HG02970 (cell line): ENCODE results near the gene PDE4D.
A peak's percentile ranks its signal among the peaks of the same experiment; 100 is the strongest.

ENCODE experiments used
- ATAC-seq: cut with Tn5 transposase; IDR thresholded peaks from one replicate; pipeline ENCODE4 v1.9.1; 2021; ENCODE audit warnings: mild to moderate bottlenecking, moderate library complexity, moderate number of reproducible peaks; ENCODE audit not compliant: unreplicated experiment, low FRiP score

Gene PDE4D

DNA sequence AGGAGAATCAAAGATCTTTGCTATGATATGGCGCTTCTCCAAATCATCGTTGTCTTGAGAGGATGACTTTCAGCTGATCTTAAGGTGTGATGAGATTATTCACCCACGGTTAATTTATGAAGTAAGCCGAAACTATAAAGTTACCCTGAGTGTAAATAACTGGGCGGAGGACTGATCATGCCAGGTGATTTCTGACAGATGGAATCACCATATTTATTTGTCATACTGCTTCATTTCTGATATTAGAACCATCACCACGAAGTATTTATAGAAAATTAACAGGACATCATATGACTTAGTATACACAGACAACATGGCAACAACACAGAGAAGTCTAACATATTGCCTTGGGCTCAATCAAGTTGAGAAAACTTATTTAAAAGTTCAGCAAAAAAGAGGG lies 708.8 kb downstream of the PDE4D start:
- ATAC-seq, result no peak

DNA sequence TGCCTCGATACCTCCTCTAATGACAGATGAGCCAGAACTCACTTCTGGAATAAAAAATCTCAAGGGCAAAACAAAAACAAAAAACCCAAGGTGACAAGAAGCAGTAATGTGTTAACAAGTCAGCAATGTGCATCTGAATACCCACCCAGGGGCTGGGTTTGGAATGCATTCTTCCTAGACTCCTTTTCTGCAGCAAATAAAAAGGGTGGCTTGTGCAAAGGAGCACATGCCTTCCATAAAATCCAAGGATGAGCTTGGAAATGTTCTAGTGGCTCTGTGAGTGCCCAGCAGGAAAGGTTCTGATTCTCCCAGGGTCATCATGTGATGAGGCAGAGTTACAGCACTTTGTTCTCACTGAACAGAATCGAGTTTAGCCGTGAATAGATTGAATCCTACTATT lies 710.8 kb downstream of the PDE4D start:
- ATAC-seq, result no peak

DNA sequence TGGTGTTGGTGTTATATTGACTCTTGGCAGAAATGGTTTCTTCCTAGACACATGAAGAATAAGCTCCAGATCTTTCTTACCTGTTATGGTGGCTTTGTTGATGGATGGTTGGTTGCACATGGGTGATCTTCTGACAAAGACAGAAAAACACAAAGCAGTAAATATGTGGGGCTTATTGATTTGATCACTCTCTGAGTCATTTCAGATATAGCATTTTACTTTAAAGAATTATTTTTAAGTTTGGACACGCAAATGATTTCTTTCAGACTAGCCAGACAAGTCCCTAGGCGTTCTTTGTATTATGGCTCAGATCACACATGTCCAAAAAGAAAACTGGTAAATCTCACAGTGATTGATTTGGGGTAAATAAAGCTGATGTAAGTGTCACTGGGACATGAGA lies 713.0 kb downstream of the PDE4D start:
- ATAC-seq, result peak; percentile 72

DNA sequence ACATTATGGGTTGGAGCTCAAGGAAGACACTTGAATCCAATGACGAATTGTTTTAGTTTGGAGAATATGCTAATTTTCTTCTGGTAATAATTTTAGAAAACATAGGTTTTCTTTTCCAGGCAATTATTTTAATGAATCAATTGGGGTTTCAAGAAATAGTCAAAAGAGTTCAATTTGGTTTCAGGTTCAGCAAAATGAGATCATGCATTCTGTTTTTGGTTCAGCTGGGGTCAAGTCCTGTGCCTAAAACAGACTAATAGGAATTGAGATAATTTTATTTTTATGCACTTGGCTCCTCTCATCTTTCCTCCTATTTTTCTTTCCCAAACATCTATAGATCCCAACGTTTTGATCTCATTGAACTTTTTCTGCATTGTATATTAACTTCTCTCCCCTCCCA lies 713.8 kb downstream of the PDE4D start:
- no peak for ATAC-seq

DNA sequence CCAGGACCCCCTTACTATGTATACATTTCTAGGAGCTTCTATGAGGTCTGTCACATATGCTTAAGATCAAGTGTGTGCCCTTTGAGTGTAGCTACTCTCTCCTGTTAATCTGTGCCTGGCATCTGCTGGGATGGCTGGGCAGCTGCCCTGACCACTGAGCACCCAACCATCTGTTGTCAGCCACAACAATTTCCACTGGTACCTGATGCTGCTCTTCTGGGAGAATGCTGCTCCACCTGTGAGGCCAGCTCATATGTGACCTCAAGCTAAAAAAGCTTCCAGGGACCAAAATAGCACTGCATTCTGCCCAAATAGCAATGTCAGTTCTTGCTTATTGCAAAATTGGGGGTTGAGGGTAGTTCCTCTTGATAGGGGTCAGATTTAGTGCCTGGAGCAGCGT lies 715.0 kb downstream of the PDE4D start:
- ATAC-seq, result no peak

DNA sequence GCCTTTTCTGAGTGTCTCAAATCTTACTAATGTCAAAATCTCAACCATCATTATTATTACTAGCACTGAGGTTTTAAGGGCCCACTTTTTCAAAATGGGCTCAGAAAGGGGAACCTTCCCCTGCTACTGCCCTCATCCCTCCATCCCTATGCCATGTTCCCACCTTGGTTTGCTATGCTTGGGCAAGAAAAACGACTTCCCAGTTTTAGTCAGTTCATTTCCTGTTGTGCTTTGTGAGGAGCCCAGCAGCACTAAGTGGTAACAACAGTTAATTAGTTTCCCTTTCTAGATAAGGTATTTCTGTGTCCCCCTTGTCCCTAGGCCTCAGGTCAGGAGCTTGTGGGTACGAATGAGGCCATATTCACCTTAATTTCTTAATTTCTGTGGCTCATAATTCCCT lies 715.5 kb downstream of the PDE4D start:
- no peak for ATAC-seq

DNA sequence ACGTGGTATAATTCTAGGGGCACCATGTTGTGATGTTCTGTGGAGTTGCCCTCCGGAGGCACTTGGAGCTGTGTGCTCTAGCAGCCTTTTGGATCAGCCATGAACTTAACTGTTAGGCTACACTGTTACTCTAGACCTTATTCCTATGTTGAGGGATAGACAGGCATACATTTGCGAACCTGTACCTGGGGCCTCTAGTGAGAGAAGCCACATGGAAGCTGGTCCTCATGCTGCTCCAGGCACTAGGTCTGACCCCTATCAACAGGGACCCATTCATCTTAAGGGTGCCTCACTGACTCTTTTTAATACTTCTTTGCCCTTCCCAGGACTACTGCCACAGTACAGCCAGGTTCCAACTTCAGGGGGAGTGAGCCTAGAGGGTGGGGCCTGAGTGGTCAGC lies 715.9 kb downstream of the PDE4D start:
- ATAC-seq, result no peak

DNA sequence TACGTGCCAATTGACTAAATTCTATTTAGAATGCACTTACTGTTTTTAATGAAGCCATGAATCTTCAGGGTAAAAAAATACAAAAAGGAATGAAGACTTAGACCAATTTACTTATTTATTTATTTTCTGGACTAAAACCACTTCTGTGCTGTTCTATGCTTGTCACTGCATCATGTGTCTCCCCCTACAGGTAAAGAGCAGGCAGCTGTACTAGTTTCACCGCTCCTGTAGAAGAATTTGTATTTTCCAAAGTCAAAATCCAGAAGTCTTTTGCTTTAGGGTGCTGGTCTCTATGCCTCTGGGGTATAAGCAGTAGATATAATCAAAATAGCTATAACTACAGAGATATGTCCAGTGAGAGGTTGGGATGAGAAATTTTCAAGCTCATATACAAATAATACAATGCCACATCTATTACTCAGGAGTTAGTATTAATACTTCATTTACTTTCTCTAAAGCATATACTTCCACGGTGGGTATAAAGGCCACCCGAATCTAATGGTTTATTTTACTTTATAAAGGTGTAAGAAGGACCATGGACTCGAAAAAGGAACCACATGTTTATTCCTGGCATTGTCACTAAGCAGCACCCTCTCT lies 719.2 kb downstream of the PDE4D start:
- ATAC-seq, result no peak

DNA sequence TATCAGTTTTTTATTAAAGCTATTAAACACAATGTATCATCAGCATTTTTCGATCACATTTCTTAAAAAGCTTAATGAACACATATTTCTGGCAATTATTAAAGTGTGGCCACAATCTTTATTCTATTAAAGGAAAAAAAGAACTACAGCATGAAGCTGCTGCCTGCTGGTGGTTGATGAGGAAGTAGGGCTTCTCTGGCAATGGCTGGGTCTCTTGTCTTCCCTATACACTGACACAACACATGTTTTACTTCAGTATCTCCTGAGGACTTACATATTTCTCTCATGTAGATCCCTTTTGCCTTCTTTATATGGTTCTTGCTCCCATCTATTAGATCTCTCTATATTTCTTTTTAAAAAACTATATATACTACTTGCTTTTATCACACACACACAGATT lies 719.9 kb downstream of the PDE4D start:
- ATAC-seq, result no peak

DNA sequence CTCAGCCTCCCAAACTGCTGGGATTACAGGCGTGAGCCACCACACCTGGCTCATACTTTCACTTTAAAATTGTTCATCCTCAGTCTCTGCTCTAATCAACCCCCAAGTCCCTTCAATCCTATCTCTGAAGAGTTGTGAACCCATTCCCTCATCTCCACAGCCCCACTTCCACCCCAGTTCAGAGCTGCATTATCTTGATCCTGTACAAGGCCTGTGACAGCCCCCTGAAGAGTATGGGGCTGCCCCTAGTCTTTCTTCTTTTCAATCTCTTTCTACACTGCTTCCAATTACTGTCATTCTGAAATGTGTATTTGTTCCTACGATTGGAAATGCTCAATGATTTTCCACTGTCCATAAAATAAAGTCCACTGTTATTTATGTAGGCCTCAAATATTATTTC lies 722.4 kb downstream of the PDE4D start:
- ATAC-seq, result no peak

DNA sequence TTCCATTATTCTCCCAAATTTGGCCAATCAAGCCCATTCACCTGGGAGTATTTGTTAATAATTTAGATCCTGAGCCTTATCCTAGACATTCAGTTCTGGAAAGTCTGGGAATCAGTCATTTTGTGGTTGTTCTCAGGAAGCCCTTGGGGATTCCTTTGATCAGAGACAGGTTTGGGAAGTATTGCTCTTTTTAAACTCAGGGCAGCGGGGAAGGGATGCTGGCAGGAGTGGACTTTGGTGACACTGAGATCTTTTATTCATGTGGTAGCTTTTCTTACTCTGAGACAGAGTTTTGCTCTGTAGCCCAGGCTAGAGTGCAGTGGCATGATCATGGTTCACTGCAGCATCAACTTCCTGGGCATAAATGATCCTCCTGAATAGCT lies 723.8 kb downstream of the PDE4D start:
- no peak for ATAC-seq

DNA sequence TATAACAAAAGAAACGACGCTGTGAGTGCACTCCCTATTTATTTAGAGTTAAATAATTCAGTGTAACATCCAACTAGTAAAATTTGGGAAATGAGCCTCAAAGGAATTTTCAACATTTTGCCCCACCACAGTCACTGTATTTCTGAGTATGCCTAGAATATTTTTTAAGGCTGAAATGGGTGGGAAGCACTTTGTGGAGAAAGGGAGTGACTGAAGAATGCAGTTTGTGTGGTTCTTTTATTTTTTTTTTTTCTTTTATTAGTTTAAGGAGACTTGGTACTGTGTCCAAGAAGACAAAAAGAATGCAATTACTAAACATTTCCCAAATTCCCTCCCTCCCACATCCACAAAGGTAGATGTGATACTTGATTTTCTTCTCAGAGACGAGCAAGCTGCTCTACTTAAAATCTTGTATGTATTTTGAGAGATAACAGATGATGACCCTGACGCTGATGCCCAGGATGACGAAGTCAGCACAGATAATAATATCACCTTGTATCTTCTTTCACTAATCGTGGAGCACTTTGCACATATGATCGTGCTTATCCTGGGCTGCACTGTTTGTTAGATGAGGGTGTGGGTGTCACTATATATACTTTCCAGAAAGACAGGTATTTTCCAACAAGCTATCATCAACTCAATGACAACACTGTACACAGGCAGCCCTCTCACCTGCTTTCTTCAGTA lies 724.3 kb downstream of the PDE4D start:
- ATAC-seq, result no peak

DNA sequence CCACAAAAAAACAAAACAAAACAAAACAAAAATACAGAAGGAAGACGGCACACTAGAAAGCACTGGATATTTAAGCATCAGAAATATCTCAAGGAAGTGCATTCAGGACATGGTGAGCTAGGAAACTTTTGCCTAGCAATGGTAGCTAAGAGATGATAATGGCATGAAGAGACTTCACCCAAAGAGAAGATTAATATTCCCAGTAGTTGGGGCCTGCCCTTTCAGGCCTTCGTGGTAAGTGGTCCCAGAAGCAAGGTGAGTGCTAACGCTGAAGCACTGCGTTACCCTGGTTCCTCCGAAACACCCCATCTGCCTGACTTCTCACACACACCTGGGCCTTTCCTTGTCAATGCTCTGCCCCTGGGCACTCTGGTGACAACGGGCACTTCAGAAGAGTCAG lies 725.5 kb downstream of the PDE4D start:
- no peak for ATAC-seq

DNA sequence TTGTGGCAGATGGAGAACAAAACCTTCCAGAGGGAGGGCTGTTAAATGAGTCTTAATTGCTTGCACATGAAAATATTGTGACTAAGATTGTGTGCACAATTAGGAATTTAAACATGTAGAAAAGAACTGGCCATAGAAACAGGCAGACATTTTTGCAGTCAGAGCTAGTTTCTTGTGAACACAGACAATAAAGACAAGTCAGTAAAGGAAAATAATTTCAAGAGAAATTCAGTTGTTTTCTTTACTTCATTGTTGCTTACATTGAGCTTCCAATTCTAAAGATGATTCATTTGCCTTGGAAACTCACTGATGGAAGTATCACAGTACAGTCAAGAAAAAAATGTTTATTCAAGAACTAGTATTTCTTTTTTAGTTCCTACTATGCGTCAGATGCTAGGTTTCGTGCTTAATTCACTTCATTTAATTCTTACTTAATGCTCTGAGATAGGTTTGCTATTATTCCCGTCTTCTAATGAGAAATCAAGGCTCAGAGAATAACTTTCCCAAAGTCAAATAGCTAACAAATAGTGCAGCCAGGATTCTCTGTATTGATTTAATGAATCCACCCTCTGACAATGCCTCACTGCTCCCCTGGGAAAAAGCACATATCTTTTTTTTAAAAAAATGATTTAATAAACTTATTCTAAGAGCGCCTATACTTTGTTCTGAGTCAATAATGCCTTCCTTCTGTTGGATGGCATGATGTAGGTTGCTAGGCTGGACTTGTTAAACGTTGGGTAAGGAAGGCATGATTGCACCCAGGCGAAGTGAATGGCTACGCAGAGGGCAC lies 729.3 kb downstream of the PDE4D start:
- ATAC-seq, result no peak

DNA sequence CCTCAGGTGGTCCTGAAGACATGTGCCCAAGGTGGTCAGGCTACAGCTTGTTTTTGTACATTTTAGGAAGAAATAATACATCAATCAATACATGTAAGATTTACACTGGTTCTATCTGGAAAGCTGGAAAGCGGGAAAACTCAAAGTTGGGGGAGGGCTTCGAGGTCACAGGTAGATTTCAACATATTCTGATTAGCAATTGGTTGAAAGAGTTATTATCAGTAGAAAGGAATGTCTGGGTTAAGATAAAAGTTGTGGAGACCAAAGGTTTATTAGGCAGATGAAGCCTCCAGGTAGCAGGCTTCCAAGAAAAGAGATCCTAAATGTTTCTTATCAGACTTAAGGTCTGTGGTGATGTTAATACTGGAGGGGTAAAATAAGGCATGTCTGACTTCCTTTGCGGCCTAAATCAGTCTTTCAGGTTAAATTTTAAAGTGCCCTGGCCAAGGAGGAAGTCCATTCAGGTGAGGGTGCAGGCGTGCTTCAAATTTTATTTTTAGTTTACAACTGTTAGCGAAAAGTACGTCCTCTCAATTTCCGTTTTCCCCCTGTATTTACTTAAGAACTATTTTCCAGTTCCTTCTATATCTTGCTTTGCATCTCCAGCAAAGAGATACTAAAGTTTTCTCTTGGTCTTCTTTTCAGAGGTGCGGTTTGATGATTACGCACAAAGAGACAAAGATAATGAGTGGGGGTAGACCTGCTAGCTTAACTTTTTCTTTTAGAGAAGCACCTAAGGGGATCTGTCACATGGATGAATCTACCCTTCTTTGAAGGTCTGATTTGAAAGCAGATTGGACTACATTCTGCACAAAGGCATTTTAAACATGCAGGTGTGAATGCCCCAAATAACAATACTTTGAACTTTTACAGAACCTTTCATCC lies 732.1 kb downstream of the PDE4D start:
- ATAC-seq, result no peak

DNA sequence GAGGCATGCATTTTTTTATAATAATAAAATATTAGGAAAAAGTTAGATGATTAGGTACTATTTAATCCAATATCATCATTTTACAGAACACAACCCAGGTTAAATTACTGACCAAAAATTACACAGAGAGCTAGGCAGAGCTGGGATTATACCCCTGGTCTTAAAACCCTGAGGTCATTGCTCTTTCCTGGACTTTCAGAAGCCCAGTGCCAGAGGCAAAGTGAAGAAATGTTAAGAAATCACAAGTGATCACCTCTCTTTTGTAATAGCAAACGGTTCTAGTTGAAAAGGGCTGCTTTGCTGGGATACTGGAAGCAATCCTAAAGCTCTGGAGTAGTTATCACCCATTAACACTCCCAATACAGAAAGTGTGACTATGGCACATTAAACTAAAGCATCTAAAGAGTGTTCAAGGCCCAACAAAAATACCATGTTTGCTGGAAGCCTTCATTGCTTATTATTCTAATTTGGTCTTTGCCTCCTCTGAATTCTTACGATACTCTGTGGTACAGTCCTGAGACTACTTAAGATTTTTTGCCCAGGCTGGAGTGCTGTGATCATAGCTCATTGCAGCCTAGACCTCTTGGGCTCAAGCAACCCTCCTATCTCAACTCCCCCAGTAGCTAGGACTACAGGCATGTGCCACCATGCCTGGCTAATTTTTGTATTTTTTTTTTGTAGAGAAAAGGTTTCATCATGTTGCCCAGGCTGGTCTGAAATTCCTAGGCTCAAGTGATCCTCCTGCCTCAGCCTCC lies 734.7 kb downstream of the PDE4D start:
- ATAC-seq, result no peak

DNA sequence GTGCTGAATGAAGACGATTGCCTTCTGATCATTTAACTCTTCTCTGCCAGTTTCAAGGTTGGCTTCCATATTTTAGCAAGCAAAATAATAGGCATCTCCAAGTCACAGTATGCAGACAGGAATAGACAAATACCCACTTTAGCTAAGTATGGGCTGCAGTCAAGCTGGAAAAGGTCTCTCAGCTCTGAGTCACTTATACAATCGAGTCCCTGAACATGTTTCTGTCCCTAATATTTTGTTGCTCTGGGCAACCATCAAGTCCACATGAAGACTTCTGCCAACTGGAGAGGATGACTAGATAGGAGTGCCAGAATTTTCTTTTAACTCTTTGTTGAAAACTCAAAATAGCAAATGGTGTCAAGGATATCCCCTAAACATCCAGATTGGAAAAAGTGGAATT lies 735.4 kb downstream of the PDE4D start:
- no peak for ATAC-seq

DNA sequence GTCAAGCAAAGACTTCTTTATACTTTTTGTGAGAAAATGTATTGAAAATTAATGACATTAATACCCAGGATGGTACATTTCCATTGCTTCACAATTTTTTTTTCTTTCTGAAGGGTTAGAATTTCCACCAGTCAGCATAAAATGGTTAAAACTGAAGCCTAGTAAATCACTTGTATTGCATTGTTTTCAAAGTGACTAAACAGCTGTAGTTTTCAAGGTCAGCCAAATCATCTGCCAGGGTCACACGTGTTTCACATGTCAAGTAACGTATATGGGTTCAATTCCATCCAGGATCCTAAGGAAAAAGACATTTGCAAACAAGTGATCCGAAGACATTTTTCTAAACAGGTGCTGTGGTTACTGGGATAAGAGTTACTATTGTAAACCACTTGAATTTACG lies 736.5 kb downstream of the PDE4D start:
- ATAC-seq, result no peak

DNA sequence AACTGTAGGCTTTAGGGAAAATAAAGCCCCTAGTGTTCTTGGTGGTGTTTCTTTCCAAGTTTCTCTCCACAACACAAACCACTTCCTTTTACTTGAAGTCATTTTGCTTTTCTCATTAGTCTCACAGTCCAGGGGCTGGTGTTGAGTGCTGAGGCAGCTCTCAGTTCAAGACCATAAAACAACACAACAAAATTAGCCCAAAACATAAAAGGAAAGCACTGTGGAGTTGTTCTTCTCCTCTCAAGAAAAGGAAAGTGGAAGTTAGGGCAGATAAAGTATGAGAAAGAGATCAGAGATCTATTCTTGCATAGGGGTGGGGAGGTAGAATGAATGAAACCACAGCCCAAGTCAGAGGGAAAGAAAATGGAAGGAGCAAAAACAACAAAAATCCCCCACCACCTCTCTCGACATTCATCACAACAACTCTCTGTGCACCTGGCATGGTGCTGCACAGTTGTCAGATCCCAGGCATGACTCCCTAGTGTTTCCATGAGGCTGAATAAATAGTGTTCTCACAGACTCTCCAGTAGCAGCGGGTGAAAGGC lies 740.8 kb downstream of the PDE4D start:
- no peak for ATAC-seq
